ENCODE data around the gene HSPBP1. TPM values are rescaled to one million over a fixed set of nuclear protein-coding genes. Genes with fewer than 3 reads are reported as not detected.

Gene HSPBP1
- total RNA-seq, 1 donor from 2014 or later = 37.8 TPM

GRCh38 chr19:55314396-55314795 is 34.5 kb upstream of the HSPBP1 start:
- H3K27me3 Mint-ChIP-seq = no peaks in the 10 kb centered on the region
- no peak overlapping the region for H3K4me3 Mint-ChIP-seq
- H3K4me1 Mint-ChIP-seq (ENCODE audit: unreplicated experiment) = peaks cover 7% of the 10 kb centered on the region
- H3K36me3 Mint-ChIP-seq = peaks cover 7% of the 10 kb centered on the region
- no peaks in the 10 kb centered on the region for H3K9me3 Mint-ChIP-seq
- H3K27ac Mint-ChIP-seq = no peak overlapping the region
- no peak for DNase-seq (ENCODE audit: extremely low spot score, unreplicated experiment)
- TF ChIP-seq, protein P1, sequence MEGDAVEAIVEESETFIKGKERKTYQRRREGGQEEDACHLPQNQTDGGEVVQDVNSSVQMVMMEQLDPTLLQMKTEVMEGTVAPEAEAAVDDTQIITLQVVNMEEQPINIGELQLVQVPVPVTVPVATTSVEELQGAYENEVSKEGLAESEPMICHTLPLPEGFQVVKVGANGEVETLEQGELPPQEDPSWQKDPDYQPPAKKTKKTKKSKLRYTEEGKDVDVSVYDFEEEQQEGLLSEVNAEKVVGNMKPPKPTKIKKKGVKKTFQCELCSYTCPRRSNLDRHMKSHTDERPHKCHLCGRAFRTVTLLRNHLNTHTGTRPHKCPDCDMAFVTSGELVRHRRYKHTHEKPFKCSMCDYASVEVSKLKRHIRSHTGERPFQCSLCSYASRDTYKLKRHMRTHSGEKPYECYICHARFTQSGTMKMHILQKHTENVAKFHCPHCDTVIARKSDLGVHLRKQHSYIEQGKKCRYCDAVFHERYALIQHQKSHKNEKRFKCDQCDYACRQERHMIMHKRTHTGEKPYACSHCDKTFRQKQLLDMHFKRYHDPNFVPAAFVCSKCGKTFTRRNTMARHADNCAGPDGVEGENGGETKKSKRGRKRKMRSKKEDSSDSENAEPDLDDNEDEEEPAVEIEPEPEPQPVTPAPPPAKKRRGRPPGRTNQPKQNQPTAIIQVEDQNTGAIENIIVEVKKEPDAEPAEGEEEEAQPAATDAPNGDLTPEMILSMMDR (conservative IDR thresholded peaks at IDR 0.05) = no peak

DNA sequence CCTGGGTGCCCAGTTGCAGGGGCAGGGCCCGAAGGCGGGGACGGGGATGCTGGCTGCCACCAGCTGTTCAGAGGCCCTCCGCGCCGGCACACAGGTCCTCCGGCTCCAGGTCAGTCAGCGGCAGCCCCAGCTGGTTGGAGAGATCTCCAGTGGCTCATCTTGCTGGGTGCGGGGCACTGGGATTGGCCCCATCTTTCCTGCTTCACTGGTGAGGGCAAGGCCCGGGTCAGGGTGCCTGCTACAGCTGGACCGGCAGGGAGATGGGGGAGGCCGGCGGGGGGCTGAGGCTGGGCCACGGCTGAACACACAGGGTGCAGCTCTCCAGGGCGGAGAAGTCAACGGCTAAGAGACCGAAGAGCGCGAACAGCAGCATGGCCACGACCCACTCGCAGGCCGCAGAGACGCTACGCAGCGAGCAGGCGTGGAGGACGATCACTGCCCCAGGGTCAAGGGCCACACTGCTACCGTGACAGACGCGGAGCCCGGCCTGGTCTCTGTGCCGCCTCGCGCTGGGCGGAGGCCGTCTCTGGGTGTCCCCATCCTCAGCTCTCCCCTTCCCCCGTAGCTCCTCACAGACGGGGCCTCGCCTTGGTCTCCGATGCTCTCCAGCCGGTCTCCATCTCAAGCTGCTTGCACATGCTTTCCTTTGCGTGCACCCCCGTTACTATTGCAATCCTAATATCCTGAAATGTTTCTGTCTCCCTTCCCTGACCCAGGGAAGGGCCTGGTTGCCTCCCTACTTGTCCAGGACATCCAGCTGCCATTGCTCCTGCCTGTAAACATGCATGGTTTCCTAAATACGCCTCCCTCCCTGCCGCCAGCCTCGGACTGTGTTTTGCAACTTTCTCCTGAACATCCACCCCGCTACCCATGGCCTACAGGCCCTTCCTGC is 33.0 kb upstream of the HSPBP1 start:
- Mint-ChIP-seq H3K27ac (no peak overlapping the region), H3K27me3 (no peaks in the 10 kb centered on the region), H3K9me3 (no peaks in the 10 kb centered on the region), H3K36me3 (peaks cover 7% of the 10 kb centered on the region), H3K4me3 (no peak overlapping the region), H3K4me1 (ENCODE audit: unreplicated experiment) (peaks cover 7% of the 10 kb centered on the region)
- no peak for DNase-seq (ENCODE audit: extremely low spot score, unreplicated experiment)
- TF ChIP-seq, protein P1 (conservative IDR thresholded peaks at IDR 0.05) = no peak

- no peak overlapping the region for H3K4me3 Mint-ChIP-seq
- peaks cover 7% of the 10 kb centered on the region for H3K36me3 Mint-ChIP-seq
- no peak for DNase-seq (ENCODE audit: extremely low spot score, unreplicated experiment)
- peaks cover 7% of the 10 kb centered on the region for H3K4me1 Mint-ChIP-seq (ENCODE audit: unreplicated experiment)
- H3K27ac Mint-ChIP-seq = no peak overlapping the region
- H3K27me3 Mint-ChIP-seq = no peaks in the 10 kb centered on the region
- TF ChIP-seq, protein P1 (conservative IDR thresholded peaks at IDR 0.05) = no peak
- no peaks in the 10 kb centered on the region for H3K9me3 Mint-ChIP-seq
Observed at GRCh38 chr19:55311797-55312196, 31.9 kb upstream of the HSPBP1 start.

DNA sequence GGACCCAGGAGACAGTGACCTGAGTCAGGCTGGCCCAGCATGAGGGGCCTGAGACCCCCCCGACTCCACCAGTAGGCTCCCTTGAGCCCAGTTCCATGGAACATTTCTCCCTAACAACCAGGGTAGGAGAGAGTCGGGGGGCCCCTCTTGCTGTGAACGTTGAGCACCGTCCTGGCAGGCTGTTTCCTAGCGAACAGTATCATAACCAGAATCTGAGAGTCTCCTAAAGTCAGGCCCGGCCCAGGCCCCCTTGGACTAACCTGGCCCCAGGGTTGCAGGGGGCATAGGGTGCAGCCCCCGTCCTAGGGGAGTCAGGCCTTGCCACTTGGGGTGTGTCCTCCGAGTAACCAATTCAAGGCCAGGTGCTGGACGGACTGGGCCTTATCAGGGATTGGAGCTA is 31.5 kb upstream of the HSPBP1 start:
- no peaks in the 10 kb centered on the region for H3K9me3 Mint-ChIP-seq
- DNase-seq (ENCODE audit: extremely low spot score, unreplicated experiment) = no peak
- H3K4me3 Mint-ChIP-seq = no peak overlapping the region
- peaks cover 7% of the 10 kb centered on the region for H3K36me3 Mint-ChIP-seq
- H3K27me3 Mint-ChIP-seq = no peaks in the 10 kb centered on the region
- H3K27ac Mint-ChIP-seq = no peak overlapping the region
- H3K4me1 Mint-ChIP-seq (ENCODE audit: unreplicated experiment) = peaks cover 7% of the 10 kb centered on the region
- TF ChIP-seq, protein P1 (conservative IDR thresholded peaks at IDR 0.05) = no peak

GRCh38 chr19:55310498-55310897 is 30.6 kb upstream of the HSPBP1 start:
- H3K27me3 Mint-ChIP-seq = no peaks in the 10 kb centered on the region
- no peak for DNase-seq (ENCODE audit: extremely low spot score, unreplicated experiment)
- H3K9me3 Mint-ChIP-seq = no peaks in the 10 kb centered on the region
- peaks cover 7% of the 10 kb centered on the region for H3K4me1 Mint-ChIP-seq (ENCODE audit: unreplicated experiment)
- no peak overlapping the region for H3K4me3 Mint-ChIP-seq
- H3K36me3 Mint-ChIP-seq = peaks cover 9% of the 10 kb centered on the region
- no peak overlapping the region for H3K27ac Mint-ChIP-seq
- TF ChIP-seq, protein P1 (conservative IDR thresholded peaks at IDR 0.05) = no peak

All from type B pancreatic cell (in vitro differentiated cells).